ENCODE measurements around the gene CDKN1A.

CDKN1A gene

DNA sequence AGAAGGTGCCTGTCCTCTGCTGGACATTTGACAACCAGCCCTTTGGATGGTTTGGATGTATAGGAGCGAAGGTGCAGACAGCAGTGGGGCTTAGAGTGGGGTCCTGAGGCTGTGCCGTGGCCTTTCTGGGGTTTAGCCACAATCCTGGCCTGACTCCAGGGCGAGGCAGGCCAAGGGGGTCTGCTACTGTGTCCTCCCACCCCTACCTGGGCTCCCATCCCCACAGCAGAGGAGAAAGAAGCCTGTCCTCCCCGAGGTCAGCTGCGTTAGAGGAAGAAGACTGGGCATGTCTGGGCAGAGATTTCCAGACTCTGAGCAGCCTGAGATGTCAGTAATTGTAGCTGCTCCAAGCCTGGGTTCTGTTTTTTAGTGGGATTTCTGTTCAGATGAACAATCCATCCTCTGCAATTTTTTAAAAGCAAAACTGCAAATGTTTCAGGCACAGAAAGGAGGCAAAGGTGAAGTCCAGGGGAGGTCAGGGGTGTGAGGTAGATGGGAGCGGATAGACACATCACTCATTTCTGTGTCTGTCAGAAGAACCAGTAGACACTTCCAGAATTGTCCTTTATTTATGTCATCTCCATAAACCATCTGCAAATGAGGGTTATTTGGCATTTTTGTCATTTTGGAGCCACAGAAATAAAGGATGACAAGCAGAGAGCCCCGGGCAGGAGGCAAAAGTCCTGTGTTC lies 1.3 kb upstream of the CDKN1A start:
- no peak for DNase-seq (ENCODE audit: low read depth, low spot score)

DNA sequence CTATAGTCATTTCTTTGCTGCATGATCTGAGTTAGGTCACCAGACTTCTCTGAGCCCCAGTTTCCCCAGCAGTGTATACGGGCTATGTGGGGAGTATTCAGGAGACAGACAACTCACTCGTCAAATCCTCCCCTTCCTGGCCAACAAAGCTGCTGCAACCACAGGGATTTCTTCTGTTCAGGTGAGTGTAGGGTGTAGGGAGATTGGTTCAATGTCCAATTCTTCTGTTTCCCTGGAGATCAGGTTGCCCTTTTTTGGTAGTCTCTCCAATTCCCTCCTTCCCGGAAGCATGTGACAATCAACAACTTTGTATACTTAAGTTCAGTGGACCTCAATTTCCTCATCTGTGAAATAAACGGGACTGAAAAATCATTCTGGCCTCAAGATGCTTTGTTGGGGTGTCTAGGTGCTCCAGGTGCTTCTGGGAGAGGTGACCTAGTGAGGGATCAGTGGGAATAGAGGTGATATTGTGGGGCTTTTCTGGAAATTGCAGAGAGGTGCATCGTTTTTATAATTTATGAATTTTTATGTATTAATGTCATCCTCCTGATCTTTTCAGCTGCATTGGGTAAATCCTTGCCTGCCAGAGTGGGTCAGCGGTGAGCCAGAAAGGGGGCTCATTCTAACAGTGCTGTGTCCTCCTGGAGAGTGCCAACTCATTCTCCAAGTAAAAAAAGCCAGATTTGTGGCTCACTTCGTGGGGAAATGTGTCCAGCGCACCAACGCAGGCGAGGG lies 594 bp upstream of the CDKN1A start:
- no peak for DNase-seq (ENCODE audit: low read depth, low spot score)

DNA sequence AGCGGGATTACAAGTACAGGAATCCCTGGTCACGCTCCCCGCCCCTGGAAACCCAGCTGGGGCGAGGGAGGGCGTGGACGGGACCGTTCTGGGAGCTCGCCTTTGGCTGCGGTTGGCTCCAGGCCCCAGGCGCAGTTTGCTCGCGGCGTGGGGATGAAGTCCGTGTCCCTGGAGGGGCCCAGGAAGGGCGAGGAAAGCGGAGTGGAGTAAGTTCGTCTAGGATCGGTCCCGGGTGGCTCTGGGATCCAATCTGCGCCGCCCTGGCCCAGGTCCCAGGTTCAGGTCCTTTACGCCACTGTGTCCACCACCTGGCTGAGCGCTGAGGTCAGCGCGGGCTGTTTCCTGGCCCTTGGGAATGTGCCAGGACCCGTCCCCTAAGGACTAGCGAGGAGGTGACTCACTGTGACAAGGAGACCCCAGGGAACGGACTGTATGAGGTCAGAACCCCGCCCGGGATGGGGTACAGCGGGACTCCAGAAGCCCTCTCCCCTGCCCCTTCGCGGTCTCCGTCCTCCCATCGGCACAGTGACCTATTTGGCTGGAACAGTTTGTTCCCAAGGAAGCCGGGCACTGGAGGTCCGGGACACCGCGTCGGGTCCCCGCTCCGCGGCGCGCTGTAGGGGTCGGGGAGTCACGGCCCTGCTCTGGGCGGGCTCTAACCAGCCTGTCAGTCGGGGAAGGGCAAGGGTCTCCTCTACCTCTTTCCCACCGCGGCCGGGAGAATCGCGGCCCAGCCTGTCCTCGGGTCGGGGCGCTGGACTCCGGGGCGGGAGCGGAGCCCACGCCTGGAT lies 724 bp downstream of the CDKN1A start:
- DNase-seq (ENCODE audit: low read depth, low spot score): no peak

DNA sequence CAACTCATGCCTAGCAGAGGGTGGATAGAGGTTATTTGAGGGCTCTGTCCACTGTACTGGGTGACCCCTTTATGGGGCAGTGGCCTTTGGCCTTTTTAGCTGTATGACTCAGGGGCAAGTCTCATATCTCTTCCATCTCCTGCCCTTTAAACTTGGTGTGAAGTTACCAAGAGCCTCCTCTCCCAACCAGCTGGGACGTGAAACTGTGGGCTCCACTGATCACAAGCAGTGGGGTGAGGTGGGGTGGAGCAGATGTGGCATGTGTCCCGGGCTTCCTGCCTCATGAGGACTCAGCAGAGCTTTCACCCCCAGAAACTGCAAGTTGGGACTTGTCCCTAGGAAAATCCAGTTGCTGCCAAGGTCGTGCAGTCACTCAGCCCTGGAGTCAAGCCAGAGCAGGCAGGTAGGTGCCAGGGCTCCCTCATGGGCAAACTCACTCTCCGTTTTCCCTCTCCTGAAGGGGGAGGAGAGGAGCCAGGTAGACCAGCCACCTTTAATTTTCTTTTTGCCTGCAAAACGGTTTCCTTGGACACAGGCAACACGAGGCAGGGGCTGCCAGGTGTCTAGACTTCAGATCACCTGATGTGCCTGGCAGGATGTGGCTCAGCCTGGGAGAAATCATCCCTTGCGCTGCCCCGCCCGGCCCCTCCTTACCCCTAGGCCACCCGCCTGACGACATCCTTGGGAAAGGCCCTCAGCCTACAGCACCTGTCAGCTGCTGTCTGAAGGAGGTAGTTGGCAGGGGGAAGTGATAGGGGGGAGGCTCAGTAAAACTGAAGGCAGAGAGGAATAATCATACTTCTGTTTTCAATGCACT lies 4.0 kb downstream of the CDKN1A start:
- DNase-seq (ENCODE audit: low read depth, low spot score): no peak

DNA sequence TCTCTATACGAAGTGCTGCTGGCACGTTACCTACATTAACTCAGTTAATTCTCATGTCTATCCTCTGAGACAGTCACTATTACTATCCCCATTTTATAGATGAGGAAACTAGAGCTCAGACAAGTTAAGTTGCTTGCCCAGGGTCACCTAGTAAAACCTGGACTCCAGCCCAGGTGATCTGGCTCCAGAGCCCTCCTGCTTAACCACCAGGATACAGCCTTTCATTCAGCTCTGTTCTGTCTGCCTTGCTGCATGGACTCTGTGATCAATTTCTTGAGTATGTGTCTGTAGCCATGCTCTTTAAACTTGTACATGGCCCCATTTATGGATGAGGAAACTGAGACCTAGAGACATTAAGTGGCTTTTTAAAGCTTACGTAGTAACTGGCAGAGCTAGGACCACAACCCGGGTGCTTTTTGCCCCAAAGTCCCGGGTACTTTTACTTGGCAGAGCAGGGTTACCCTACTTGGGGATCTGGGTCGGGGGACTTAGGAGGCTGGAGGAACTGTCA lies 4.7 kb downstream of the CDKN1A start:
- no peak for DNase-seq (ENCODE audit: low read depth, low spot score)

DNA sequence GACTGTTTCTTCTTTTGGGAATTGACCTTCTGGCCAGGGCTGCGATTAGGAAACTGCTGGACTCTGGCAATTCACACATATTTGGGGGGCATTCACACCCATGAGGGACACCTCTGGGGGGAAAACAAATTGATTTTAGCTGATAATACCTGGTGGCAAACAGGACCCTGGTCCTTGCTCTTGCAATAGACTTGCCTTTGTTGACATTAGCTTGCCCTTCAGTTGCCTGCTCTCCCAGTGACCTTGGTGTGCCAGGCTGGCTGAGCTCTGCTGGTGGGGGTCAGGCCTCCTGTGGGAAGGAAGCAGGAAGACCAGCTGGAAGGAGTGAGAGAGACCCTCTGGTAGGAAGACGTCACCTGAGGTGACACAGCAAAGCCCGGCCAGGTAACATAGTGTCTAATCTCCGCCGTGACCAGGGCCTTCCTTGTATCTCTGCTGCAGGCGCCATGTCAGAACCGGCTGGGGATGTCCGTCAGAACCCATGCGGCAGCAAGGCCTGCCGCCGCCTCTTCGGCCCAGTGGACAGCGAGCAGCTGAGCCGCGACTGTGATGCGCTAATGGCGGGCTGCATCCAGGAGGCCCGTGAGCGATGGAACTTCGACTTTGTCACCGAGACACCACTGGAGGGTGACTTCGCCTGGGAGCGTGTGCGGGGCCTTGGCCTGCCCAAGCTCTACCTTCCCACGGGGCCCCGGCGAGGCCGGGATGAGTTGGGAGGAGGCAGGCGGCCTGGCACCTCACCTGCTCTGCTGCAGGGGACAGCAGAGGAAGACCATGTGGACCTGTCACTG lies 5.3 kb downstream of the CDKN1A start:
- no peak for DNase-seq (ENCODE audit: low read depth, low spot score)

DNA sequence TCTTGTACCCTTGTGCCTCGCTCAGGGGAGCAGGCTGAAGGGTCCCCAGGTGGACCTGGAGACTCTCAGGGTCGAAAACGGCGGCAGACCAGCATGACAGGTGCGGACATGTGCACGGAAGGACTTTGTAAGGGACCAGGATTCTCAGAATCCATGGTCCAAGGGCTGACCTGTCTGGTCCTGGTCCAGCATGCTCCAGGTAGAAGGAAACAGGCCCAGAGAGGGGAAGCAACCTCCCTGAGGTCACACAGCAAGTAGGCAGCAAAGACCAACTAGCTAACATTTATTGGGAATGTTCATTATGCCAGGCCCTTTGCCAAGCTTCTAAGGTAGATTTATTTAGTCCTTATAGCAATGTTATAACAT lies 5.9 kb downstream of the CDKN1A start:
- no peak for DNase-seq (ENCODE audit: low read depth, low spot score)

DNA sequence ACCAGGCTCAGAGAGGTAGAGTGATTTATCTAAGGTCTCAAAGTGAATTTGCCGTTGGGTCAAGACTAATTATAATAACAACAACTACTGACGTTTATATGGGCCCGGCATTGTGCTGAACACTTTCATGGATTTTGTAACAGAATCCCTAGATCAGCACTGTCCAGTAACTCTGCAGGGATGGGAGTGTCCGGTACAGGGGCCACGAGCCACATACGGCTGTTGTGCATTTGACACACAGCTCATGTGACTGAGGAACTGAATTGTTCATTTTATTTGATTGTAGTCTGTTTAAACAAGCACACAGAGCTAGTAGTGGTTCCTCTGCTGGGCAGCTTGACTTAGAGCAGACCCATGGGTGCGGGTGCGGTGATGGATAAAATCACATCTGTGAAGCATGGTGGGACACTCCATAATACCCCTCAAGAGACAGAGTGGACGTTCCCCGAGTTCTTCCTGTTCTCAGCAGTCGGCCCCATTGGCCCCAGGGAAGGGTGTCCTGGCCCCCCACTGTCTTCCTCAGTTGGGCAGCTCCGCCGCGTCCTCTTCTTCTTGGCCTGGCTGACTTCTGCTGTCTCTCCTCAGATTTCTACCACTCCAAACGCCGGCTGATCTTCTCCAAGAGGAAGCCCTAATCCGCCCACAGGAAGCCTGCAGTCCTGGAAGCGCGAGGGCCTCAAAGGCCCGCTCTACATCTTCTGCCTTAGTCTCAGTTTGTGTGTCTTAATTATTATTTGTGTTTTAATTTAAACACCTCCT lies 6.8 kb downstream of the CDKN1A start:
- no peak for DNase-seq (ENCODE audit: low read depth, low spot score)

DNA sequence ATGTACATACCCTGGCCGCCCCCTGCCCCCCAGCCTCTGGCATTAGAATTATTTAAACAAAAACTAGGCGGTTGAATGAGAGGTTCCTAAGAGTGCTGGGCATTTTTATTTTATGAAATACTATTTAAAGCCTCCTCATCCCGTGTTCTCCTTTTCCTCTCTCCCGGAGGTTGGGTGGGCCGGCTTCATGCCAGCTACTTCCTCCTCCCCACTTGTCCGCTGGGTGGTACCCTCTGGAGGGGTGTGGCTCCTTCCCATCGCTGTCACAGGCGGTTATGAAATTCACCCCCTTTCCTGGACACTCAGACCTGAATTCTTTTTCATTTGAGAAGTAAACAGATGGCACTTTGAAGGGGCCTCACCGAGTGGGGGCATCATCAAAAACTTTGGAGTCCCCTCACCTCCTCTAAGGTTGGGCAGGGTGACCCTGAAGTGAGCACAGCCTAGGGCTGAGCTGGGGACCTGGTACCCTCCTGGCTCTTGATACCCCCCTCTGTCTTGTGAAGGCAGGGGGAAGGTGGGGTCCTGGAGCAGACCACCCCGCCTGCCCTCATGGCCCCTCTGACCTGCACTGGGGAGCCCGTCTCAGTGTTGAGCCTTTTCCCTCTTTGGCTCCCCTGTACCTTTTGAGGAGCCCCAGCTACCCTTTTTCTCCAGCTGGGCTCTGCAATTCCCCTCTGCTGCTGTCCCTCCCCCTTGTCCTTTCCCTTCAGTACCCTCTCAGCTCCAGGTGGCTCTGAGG lies 7.6 kb downstream of the CDKN1A start:
- DNase-seq (ENCODE audit: low read depth, low spot score): no peak

DNA sequence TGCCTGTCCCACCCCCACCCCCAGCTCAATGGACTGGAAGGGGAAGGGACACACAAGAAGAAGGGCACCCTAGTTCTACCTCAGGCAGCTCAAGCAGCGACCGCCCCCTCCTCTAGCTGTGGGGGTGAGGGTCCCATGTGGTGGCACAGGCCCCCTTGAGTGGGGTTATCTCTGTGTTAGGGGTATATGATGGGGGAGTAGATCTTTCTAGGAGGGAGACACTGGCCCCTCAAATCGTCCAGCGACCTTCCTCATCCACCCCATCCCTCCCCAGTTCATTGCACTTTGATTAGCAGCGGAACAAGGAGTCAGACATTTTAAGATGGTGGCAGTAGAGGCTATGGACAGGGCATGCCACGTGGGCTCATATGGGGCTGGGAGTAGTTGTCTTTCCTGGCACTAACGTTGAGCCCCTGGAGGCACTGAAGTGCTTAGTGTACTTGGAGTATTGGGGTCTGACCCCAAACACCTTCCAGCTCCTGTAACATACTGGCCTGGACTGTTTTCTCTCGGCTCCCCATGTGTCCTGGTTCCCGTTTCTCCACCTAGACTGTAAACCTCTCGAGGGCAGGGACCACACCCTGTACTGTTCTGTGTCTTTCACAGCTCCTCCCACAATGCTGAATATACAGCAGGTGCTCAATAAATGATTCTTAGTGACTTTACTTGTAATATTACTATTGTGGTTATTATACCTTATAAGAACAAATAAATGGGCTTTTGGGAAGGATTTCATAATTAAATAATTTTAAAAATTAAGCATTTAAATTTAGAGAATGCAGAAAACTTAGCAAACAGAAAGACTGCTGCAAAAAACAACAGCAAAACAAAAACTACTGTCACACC lies 8.4 kb downstream of the CDKN1A start:
- no peak for DNase-seq (ENCODE audit: low read depth, low spot score)

DNA sequence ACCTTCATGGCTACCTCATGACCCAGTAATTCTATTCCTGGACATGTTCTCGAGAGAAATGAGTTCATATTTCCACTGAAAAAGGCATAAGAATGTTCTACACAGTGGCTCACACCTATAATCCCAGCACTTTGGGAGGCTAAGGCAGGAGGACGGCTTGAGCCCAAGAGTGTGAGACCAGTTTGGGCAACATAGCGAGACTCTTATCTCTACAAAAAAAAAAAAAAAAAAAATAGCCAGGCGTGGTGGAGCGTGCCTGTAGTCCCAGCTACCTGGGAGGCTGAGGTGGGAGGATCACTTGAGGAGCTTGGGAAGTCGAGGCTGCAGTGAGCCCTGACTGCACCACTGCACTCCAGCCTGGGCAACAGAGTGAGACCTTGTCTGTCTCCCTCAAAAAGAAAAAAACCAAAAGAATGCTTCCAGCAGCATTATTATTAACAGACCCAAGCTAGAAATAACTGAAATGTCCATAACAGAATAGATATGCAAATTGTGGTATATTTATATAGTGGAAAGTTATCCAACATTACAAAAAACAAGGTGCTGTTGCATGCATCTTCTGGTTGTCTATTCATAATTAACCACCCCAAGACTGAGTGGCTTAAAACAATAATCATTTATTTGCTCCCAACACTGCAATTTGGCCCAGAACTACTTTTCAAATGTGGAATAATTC lies 9.7 kb downstream of the CDKN1A start:
- DNase-seq (ENCODE audit: low read depth, low spot score): no peak

DNA sequence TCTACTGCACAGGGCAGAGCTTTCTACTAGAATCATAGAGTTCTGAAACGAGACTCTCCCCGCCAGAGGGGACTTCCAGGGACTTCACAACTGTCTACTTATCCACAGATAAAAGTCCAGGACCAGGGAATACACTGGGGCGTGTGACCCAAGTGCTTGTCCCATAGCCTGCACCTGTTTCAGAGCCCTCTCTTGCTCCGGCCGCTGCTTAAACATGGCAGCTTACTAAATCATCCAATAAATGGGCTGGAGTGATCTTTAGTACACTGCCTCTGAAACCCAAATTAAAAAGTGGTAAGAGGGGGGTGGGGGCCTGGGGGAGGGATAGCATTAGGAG lies 10.2 kb downstream of the CDKN1A start:
- no peak for DNase-seq (ENCODE audit: low read depth, low spot score)

DNA sequence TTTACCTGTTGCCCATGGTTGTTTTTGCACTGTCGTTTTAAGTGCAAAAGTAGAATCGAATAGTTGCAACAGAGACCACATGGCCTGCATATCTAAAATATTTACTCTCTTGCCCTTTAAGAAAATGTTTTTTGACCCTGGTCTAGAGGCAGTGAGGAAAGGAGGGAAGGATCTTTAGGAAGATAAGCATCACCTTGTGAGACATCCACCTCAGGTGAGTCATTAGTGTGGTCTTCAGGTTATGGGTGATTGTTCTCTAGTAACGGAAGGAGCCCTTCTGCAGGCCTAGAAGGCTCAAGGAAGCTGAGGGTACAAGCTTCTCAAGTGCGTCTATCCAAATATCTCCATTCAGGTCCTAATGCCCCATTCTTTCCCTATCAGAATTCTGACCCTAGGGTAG lies 12.5 kb downstream of the CDKN1A start:
- no peak for DNase-seq (ENCODE audit: low read depth, low spot score)

DNA sequence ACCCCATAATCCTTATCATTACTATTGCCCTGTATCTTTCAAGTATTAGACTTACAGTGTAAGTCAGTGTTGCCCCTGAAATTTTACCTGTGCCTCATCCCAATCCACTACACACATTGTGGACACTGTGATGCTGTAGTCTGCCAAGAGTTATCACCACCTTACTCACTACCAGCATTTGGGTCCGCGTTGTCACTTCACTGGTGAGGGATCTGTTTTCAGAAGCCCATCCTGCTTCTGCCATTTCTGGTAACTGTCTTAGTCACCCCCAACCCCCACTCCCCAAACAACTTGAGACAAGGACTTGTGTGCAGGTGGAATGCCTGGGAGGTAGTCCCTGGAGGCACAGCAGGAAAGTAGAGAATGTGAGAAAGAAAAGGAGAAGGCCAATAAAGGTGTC lies 13.1 kb downstream of the CDKN1A start:
- no peak for DNase-seq (ENCODE audit: low read depth, low spot score)

DNA sequence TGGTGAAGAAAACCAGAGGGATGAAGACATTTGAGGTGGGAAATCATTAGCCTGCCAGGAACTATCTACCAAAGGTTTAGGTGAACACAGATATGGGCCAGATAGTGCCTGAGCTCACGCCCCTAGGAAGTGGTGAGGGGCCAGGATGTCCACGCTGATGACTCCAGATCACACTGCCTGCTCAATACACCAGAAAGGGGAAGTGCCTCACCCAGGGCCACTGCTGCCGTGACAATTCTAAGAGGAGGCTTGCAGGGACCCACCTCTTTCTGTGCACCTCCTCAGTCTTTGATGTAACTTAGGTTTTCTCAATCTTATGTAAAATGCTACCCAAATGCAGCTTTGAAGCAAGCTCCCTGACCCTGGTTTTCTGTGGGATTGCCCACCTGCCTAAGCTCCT lies 13.7 kb downstream of the CDKN1A start:
- DNase-seq (ENCODE audit: low read depth, low spot score): no peak

DNA sequence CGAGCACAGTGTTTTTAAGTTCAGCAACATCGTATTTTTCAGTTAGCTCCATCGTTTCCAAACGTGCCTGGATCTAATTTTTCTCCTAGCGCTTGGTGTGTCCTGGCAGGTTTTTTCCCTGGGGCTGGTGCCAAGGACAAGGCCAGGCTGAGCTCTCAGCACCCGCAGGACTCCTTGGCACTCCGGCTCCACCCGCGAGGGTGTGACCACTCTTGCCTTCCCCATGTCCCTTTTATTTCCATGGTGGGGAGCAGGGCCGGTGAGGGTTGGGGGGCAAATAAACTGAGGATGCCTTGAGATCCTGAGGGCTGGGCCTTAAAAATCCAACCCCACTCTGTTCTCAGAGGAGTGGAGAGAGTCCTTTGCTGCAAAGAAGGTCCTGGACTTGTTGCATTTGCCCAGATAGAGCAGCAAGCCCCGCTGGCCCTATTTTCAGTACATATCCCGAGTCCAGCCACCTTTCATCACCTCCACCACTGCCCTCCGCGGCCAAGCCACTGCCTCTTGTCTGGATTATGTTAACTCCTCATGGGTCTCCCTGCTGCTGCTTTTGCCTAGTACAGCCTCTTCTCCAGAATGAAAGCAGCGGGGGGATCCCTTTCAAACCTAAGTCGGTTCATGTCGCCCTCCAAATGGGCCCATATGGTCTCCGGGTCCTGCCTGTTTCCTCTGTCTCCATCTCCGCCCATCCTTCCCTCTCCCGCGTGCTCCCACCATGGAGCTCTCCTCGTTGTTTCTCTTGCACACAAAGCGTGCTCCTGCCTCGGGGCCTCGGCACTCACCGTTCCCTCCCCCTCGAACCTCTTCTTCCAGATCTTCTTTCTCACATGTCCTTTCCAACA lies 14.6 kb downstream of the CDKN1A start:
- no peak for DNase-seq (ENCODE audit: low read depth, low spot score)

DNA sequence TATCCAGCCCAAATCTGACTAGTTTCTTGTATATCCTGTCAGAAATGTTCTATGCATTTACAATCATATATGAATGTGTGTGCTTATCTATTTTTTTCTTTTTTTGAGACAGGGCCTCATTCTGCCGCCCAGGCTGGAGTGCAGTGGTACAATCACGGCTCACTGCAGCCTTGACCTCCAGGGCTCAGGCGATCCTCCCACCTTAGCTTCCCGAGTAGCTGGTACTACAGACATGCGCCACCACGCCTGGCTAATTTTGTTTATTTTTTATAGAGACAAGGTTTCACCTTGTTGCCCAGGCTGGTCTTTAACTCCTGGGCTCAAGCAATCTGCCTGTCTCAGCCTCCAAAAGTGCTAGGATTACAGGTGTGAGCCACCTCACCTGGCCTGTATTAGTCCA lies 16.1 kb downstream of the CDKN1A start:
- DNase-seq (ENCODE audit: low read depth, low spot score): no peak
